ENCODE measurements around the gene MAGOHB. TPM values are rescaled to one million over a fixed set of nuclear protein-coding genes. Genes with fewer than 3 reads are reported as not detected.

The MAGOHB gene
- total RNA-seq, 4 donors from 2014 or later, result 10.2 to 29.7 (median 11.8) TPM

DNA sequence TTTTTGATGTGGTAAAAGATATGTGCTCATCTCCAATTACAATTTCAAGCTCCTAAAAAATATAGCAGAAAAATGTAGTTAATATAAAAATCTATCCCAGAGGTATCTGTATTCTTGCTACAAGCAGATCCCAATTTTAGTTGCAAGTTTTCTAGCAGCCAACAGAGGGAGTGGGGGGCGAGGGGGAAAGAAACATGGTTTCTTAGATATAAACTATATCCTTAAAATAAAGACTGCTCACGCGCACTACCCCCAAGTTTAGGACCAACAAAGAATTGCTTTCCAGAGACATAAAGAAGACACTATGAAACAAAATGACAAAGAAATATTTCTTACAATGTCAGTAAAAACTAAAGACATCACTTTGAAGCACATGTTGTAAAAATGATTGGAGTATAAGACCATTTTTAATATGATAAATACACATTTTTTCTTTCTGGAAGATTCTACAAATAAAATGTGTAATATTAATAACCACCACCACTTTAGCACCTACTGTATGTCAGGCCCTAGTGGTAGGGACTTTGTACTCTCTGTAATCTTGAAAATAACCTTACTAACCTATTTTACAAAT, 5.4 kb downstream of the MAGOHB start:
- Histone ChIP-seq H3K4me3 (no peak overlapping the region), H3K9me3 (no peaks in the 10 kb centered on the region), H3K4me1 (peaks cover 2 to 23% (median 7%) of the 10 kb centered on the region in 3 donors), H3K36me3 (peaks cover 0 to 56% of the 10 kb centered on the region in 2 donors), H3K27ac (no peak overlapping the region), H3K27me3 (no peaks in the 10 kb centered on the region)
- 80 to 81% methylated on average over 3 of the region's 3 CpGs for WGBS, 2 donors (ENCODE audit: low coverage in 1 of 2)
- TF ChIP-seq, protein P1, sequence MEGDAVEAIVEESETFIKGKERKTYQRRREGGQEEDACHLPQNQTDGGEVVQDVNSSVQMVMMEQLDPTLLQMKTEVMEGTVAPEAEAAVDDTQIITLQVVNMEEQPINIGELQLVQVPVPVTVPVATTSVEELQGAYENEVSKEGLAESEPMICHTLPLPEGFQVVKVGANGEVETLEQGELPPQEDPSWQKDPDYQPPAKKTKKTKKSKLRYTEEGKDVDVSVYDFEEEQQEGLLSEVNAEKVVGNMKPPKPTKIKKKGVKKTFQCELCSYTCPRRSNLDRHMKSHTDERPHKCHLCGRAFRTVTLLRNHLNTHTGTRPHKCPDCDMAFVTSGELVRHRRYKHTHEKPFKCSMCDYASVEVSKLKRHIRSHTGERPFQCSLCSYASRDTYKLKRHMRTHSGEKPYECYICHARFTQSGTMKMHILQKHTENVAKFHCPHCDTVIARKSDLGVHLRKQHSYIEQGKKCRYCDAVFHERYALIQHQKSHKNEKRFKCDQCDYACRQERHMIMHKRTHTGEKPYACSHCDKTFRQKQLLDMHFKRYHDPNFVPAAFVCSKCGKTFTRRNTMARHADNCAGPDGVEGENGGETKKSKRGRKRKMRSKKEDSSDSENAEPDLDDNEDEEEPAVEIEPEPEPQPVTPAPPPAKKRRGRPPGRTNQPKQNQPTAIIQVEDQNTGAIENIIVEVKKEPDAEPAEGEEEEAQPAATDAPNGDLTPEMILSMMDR (IDR thresholded peaks at IDR 0.05), result no peak
- no peak for TF ChIP-seq POLR2AphosphoS5 (IDR thresholded peaks at IDR 0.05)
- TF ChIP-seq EP300 (IDR thresholded peaks at IDR 0.05), result no peak
- TF ChIP-seq POLR2A (IDR thresholded peaks at IDR 0.05), result no peak
- no peak for ATAC-seq

DNA sequence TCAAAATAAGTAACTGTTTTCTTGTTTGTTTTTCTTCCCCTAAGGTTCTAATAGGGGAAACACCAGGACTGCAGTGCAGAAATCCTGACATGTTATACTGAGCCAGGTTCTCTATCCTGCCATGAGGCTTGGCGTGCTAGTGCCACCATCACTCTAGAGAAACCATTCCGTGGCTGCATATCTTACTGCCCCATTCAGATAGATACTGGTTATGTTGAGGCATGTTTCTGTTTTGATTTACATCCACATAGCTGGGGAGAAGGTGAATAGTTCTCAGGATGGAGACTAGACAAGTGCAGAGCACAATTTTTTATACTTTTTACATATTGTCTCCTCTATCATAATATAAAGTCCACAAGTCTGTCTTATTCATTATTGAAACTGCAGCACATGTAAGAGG, 11.5 kb downstream of the MAGOHB start:
- 83 to 86% methylated on average over 2 of the region's 2 CpGs for WGBS, 2 donors (ENCODE audit: low coverage in 1 of 2)
- Histone ChIP-seq H3K27me3 (no peaks in the 10 kb centered on the region), H3K9me3 (no peaks in the 10 kb centered on the region), H3K4me1 (no peaks in the 10 kb centered on the region), H3K4me3 (no peak overlapping the region), H3K36me3 (peaks cover 0 to 44% of the 10 kb centered on the region in 2 donors), H3K27ac (no peak overlapping the region)
- TF ChIP-seq POLR2A (IDR thresholded peaks at IDR 0.05), result no peak
- ATAC-seq, result no peak

DNA sequence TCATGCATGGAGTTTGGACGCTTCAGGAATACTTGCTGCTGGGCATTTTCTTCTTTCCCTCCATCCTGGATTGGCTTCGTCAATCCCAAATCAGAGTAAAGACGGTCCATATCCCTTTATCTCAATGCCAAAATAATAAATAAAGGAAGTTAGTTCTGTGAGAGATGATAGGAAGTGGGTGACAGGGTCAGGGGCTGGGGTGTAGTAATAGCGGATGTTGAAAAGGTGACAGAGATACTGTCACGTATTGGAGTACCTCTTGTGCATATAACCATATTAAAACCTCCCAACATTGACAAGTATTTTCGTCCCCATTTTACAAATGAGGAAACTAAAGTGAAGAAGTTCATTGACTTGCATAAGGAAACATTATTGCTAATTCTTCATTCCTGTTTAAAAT, 12.4 kb downstream of the MAGOHB start:
- ATAC-seq, result no peak
- H3K4me3 ChIP-seq, result no peak overlapping the region
- H3K27ac ChIP-seq, result no peak overlapping the region
- no peaks in the 10 kb centered on the region for H3K27me3 ChIP-seq
- WGBS, 2 donors (ENCODE audit: low coverage in 1 of 2), result 75 to 87% methylated on average over 5 to 6 of the region's 6 CpGs
- peaks cover 0 to 41% of the 10 kb centered on the region in 2 donors for H3K36me3 ChIP-seq
- no peaks in the 10 kb centered on the region for H3K9me3 ChIP-seq
- no peaks in the 10 kb centered on the region for H3K4me1 ChIP-seq
- no peak for TF ChIP-seq POLR2A (IDR thresholded peaks at IDR 0.05)
- no peak for TF ChIP-seq EP300 (IDR thresholded peaks at IDR 0.05)
- TF ChIP-seq, protein P1 (IDR thresholded peaks at IDR 0.05), result no peak
- TF ChIP-seq POLR2AphosphoS5 (IDR thresholded peaks at IDR 0.05), result no peak

GRCh38 chr12:10595881-10596280, 17.5 kb downstream of the MAGOHB start:
- no peak overlapping the region for H3K27ac ChIP-seq
- H3K9me3 ChIP-seq, result no peaks in the 10 kb centered on the region
- 70 to 88% methylated on average over 1 to 2 of the region's 2 CpGs for WGBS, 2 donors (ENCODE audit: low coverage in 1 of 2)
- H3K4me1 ChIP-seq, result no peaks in the 10 kb centered on the region
- ATAC-seq, result no peak
- TF ChIP-seq POLR2AphosphoS5 (IDR thresholded peaks at IDR 0.05) (no peak), POLR2A (IDR thresholded peaks at IDR 0.05) (no peak), EP300 (IDR thresholded peaks at IDR 0.05) (no peak)
- TF ChIP-seq, protein P1 (IDR thresholded peaks at IDR 0.05), result no peak
- no peak overlapping the region for H3K4me3 ChIP-seq
- H3K27me3 ChIP-seq, result no peaks in the 10 kb centered on the region
- H3K36me3 ChIP-seq, result peaks cover 0 to 47% of the 10 kb centered on the region in 2 donors

DNA sequence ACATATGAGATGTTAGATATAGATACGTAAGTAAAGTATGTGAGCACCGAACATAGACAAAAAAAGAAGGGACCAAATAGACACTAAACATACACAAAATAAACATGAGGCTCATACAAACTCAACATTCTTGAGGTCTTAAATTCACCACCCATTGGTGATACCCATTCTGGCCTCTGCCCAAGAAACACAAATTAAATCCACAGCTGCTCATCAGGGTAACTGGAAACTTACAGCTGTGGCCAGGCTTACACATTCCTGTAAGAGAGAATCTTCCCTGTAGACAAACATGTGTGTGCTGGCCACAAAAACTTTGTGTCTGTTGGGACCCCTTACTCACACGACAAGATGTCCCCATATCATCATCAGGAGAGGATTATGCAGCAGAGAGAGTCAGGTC, 22.4 kb downstream of the MAGOHB start:
- H3K4me3 ChIP-seq, result no peak overlapping the region
- H3K9me3 ChIP-seq, result no peaks in the 10 kb centered on the region
- H3K4me1 ChIP-seq, result no peaks in the 10 kb centered on the region
- peaks cover 0 to 51% of the 10 kb centered on the region in 2 donors for H3K36me3 ChIP-seq
- WGBS, 2 donors (ENCODE audit: low coverage in 1 of 2), result 91 to 97% methylated on average over 3 of the region's 3 CpGs
- no peaks in the 10 kb centered on the region for H3K27me3 ChIP-seq
- ATAC-seq, result no peak
- H3K27ac ChIP-seq, result no peak overlapping the region
- no peak for TF ChIP-seq POLR2A (IDR thresholded peaks at IDR 0.05)
- TF ChIP-seq EP300 (IDR thresholded peaks at IDR 0.05), result no peak
- TF ChIP-seq, protein P1 (IDR thresholded peaks at IDR 0.05), result no peak
- no peak for TF ChIP-seq POLR2AphosphoS5 (IDR thresholded peaks at IDR 0.05)

Data from gastroesophageal sphincter (tissue), 4 donors.